B cell (primary cell): ENCODE data around the gene PLEKHH3. TPM values are rescaled to one million over a fixed set of nuclear protein-coding genes. Genes with fewer than 3 reads are reported as not detected.

Source experiments
- ATAC-seq: fragments of 200-7000 bp; cut with Tn5 transposase; one replicate; pipeline ENCODE4 v1.10.0; 2021; ENCODE audit warnings: low read depth, mild to moderate bottlenecking, moderate number of reproducible peaks, moderate library complexity
- CTCF ChIA-PET: fragments of 350-600 bp; sonication (Branson Sonifier 250); formaldehyde crosslinking; loops from one replicate; lab custom pipeline; 2021; ENCODE audit warnings: antibody characterized with exemption, inconsistent platforms; lab: Charles Lee
- POLR2A ChIA-PET: fragments of 350-600 bp; sonication (Branson Sonifier 250); formaldehyde crosslinking; loops from one replicate; lab custom pipeline; 2021; ENCODE audit warnings: antibody characterized with exemption; lab: Charles Lee
- DNase-seq: peaks from one replicate; pipeline ENCODE4 v3.0.0; 2013
- H2AFZ ChIP-seq: 2 replicates; pipeline ENCODE4 v1.6.1; 2012; ENCODE audit warnings: mild to moderate bottlenecking, low read depth, low read length; ENCODE audit not compliant: insufficient read depth, poor library complexity, severe bottlenecking
- H3K27ac ChIP-seq, 2 donors: 1 replicate in 1 of 2; 2 replicates in 1 of 2; pipeline ENCODE4 v1.5.1; 2012 to 2013; ENCODE audit warnings: low read length in 2 of 2, mild to moderate bottlenecking in 2 of 2, moderate library complexity in 1 of 2
- H3K27me3 ChIP-seq, 4 experiments: fragments of 200-600 bp in 1 of 4; sonication (generic) in 1 of 4; replicated peaks in 1 of 4; 1 replicate in 2 of 4; 2 replicates in 2 of 4; pipeline versions ENCODE4 v1.6.1 to v1.7.0; 2013 to 2016; ENCODE audit warnings: low read length in 3 of 4, mild to moderate bottlenecking in 2 of 4, mixed read lengths in 1 of 4, moderate library complexity in 1 of 4; ENCODE audit not compliant: insufficient read depth in 4 of 4, control insufficient read depth in 3 of 4; ENCODE audit errors: control extremely low read depth in 1 of 4
- H3K36me3 ChIP-seq, 2 experiments: replicated peaks in 1 of 2; 1 replicate in 1 of 2; 2 replicates in 1 of 2; pipeline versions ENCODE4 v1.6.1 to v1.7.1; 2013; ENCODE audit warnings: low read length in 1 of 2; ENCODE audit not compliant: insufficient read depth in 2 of 2, control insufficient read depth in 1 of 2; ENCODE audit errors: control extremely low read depth in 1 of 2, extremely low read depth in 1 of 2
- H3K4me1 ChIP-seq, 2 donors: fragments of 200-600 bp in 1 of 2; sonication (generic) in 1 of 2; 1 replicate in 1 of 2; 2 replicates in 1 of 2; pipeline versions ENCODE4 v1.5.1 to v1.6.1; 2013 to 2017; ENCODE audit warnings: low read length in 2 of 2; ENCODE audit not compliant: control insufficient read depth in 2 of 2, insufficient read depth in 2 of 2
- H3K4me2 ChIP-seq: replicated peaks from 2 replicates; pipeline ENCODE3; 2012; ENCODE audit warnings: mild to moderate bottlenecking, low read depth, low read length; ENCODE audit not compliant: poor library complexity, severe bottlenecking
- H3K4me3 ChIP-seq, 5 experiments: fragments of 200-600 bp in 1 of 5; sonication (generic) in 1 of 5; 1 replicate in 3 of 5; 2 replicates in 2 of 5; pipeline versions ENCODE4 v1.5.1 to v1.7.0; 2011 to 2016; ENCODE audit warnings: low read length in 4 of 5, mild to moderate bottlenecking in 4 of 5, low read depth in 2 of 5, control low read depth in 1 of 5, moderate library complexity in 1 of 5; ENCODE audit not compliant: insufficient read depth in 1 of 5; ENCODE audit errors: control extremely low read depth in 1 of 5, extremely low read depth in 1 of 5
- H3K79me2 ChIP-seq: fragments of 200-600 bp; sonication (generic); one replicate; pipeline ENCODE4 v1.6.0; 2016; ENCODE audit warnings: low read length; ENCODE audit not compliant: control insufficient read depth, insufficient read depth
- H3K9ac ChIP-seq: fragments of 200-600 bp; sonication (generic); 2 replicates; pipeline ENCODE4 v1.6.1; 2017; ENCODE audit warnings: mild to moderate bottlenecking, low read length, moderate library complexity
- H3K9me3 ChIP-seq, 3 donors: one replicate each; pipeline versions ENCODE4 v1.6.1 to v1.7.1; 2013; ENCODE audit warnings: low read length in 2 of 3; ENCODE audit not compliant: control insufficient read depth in 2 of 3, insufficient read depth in 1 of 3; ENCODE audit errors: control extremely low read depth in 1 of 3
- H4K20me1 ChIP-seq: 2 replicates; pipeline ENCODE4 v1.6.0; 2012; ENCODE audit warnings: mild to moderate bottlenecking, low read length; ENCODE audit not compliant: insufficient read depth, control insufficient read depth, poor library complexity, severe bottlenecking
- H3K27ac Mint-ChIP-seq: one replicate; pipeline ENCODE4 v1.8.0; 2021; ENCODE audit warnings: mixed read lengths
- H3K27me3 Mint-ChIP-seq: one replicate; pipeline ENCODE4 v1.8.0; 2021; ENCODE audit warnings: mixed read lengths
- H3K4me1 Mint-ChIP-seq: one replicate; pipeline ENCODE4 v1.8.0; 2021; ENCODE audit warnings: mixed read lengths
- H3K4me3 Mint-ChIP-seq: one replicate; pipeline ENCODE4 v1.8.0; 2021; ENCODE audit warnings: mixed read lengths
- H3K9me3 Mint-ChIP-seq: one replicate; pipeline ENCODE4 v1.8.0; 2022; ENCODE audit warnings: mixed read lengths; ENCODE audit not compliant: insufficient read depth
- CTCF ChIP-seq: fragments of 200-600 bp; IDR thresholded peaks from one replicate; pipeline ENCODE4 v1.8.0; 2022; ENCODE audit warnings: antibody characterized with exemption, mild to moderate bottlenecking
- EZH2 ChIP-seq: IDR thresholded peaks from 2 replicates; pipeline ENCODE4 v1.6.1; 2012; ENCODE audit warnings: borderline replicate concordance, low read depth, mild to moderate bottlenecking, moderate library complexity, low read length; ENCODE audit not compliant: insufficient read depth, poor library complexity, severe bottlenecking
- WGBS: methylation state at CpG from one replicate; pipeline ENCODE4 v1.1.5; 2013; ENCODE audit warnings: missing lambda C conversion rate; ENCODE audit not compliant: insufficient coverage; 5-methylcytosine and 5-hydroxymethylcytosine counted together
- intact Hi-C: fragments of 100-400 bp; cut with micrococcal nuclease; formaldehyde crosslinking; loops from one replicate; pipeline ENCODE4 v1.10.0; 2022
- polyA plus RNA-seq: library from polyadenylated mRNA; depleted of rRNA; stranded (reverse); fragments of >200 nt; gene quantifications from 2 replicates; pipeline ENCODE4 v1.2.3, GENCODE V29; 2012
- total RNA-seq, 2 donors: library from RNA; stranded (reverse); fragments of 120-200 nt in 1 of 2; gene quantifications; 1 replicate in 1 of 2; 2 replicates in 1 of 2; pipeline versions ENCODE4 v1.2.3 to v1.2.4, GENCODE V29; 2013 to 2022

Gene PLEKHH3
- total and polyA plus RNA-seq, 2 donors (not counting 1 experiment from before 2014, with no cell fraction given) = 0.44 to 0.67 TPM

GRCh38 chr17:42680331-42680808 is 3.6 kb upstream of the PLEKHH3 start:
- Mint-ChIP-seq H3K4me1 (peaks cover 63% of the 10 kb centered on the region), H3K27ac (peak overlapping the region; percentile 93), H3K9me3 (no peaks in the 10 kb centered on the region), H3K4me3 (peak overlapping the region; percentile 92), H3K27me3 (peaks cover 3% of the 10 kb centered on the region)
- POLR2A ChIA-PET = interaction anchor here (0.8 to 4.5 kb wide), 4 partner anchors 10 to 102 kb away, joined by 3 to 19 read pairs (median 14); partner anchors contain the start of genes PSMC3IP, RETREG3 and TUBG1
- H3K4me2 ChIP-seq = peak overlapping the region; percentile 99
- CTCF ChIA-PET = interaction anchor here (1.0 to 4.9 kb wide), 8 partner anchors 9 to 144 kb away, joined by 3 to 72 read pairs (median 5); partner anchors contain the start of genes BECN1, PSMC3IP, RETREG3 and TUBG1
- peak overlapping the region; percentile 82 for H2AFZ ChIP-seq
- no peak for ATAC-seq
- TF ChIP-seq CTCF = no peak
- TF ChIP-seq EZH2 = no peak
- 79% methylated on average over 19 of the region's 20 CpGs for WGBS
- peaks cover 0 to 42% (median 17%) of the 10 kb centered on the region in 4 experiments for H3K27me3 ChIP-seq
- peaks cover 21% of the 10 kb centered on the region for H4K20me1 ChIP-seq
- peaks cover 67 to 75% of the 10 kb centered on the region in 2 donors for H3K4me1 ChIP-seq
- peak overlapping the region in 2 of 5 experiments; percentile 25 to 51 for H3K4me3 ChIP-seq
- H3K9ac ChIP-seq = peak overlapping the region; percentile 51
- intact Hi-C loops = no loop called here
- H3K79me2 ChIP-seq = no peaks in the 10 kb centered on the region
- H3K36me3 ChIP-seq = no peaks in the 10 kb centered on the region
- no peak overlapping the region for H3K27ac ChIP-seq
- peaks cover 0 to 23% (median 0%) of the 10 kb centered on the region in 3 donors for H3K9me3 ChIP-seq
- DNase-seq = no peak
